Measurements from ENCODE around the gene C4A. TPM values are rescaled to one million over a fixed set of nuclear protein-coding genes. Genes with fewer than 3 reads are reported as not detected.

The C4A gene
- total and polyA plus RNA-seq, 2 of the 4 experiments (the other 2 are of a cell fraction), result 0.90 to 3.8 TPM

DNA sequence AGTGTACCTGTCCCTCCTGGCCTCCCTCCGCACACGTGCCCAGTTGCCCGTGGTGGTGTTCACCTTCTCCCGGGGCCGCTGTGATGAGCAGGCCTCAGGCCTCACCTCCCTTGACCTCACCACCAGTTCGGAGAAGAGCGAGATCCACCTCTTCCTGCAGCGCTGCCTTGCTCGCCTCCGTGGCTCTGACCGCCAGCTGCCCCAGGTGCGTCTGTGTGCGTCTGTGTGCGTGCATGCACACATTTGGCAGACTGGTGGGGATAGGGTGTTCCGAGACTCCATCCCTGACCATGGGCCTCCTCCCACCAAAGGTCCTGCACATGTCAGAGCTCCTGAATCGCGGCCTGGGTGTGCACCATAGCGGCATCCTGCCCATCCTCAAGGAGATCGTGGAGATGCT is 17.9 kb upstream of the C4A start:
- dilution Hi-C loops (cut with HindIII; ENCODE audit: low sequenced_read_pairs, unreplicated experiment), result no loop called here
- Histone ChIP-seq H3K27ac (ENCODE audit: insufficient read depth, low read length) (no peak overlapping the region), H3K9ac (ENCODE audit: low read depth, low read length) (no peak overlapping the region), H2AK9ac (replicated peaks; ENCODE audit: low read depth, low read length, poor library complexity) (no peak overlapping the region), H3K27me3 (ENCODE audit: control insufficient read depth, insufficient read depth, low read length) (no peaks in the 10 kb centered on the region), H2AFZ (replicated peaks; ENCODE audit: low read length, poor library complexity) (no peak overlapping the region), H3K9me1 (ENCODE audit: insufficient read depth, low read length) (peaks cover 7% of the 10 kb centered on the region), H3K18ac (ENCODE audit: low read depth, low read length) (no peak overlapping the region), H3K79me1 (ENCODE audit: low read depth in 1 of 2, low read length in 2 of 2) (peaks cover 14 to 31% of the 10 kb centered on the region in 2 experiments), H2BK15ac (ENCODE audit: low read depth, low read length) (no peak overlapping the region), H3K36me3 (ENCODE audit: control insufficient read depth, insufficient read depth, low read length) (peaks cover 69% of the 10 kb centered on the region), H4K20me1 (ENCODE audit: insufficient read depth, low read length) (no peaks in the 10 kb centered on the region), H3K9me3 (ENCODE audit: control insufficient read depth, insufficient read depth, low read length) (no peaks in the 10 kb centered on the region), H3K4me3 (ENCODE audit: insufficient read depth, low read depth, low read length) (no peak overlapping the region), H3K4me2 (ENCODE audit: low read depth, low read length) (no peak overlapping the region), H3K23ac (ENCODE audit: low read depth, low read length) (no peak overlapping the region), H2BK20ac (ENCODE audit: low read depth, low read length) (no peak overlapping the region), H3K14ac (replicated peaks; ENCODE audit: low read depth, low read length) (no peak overlapping the region), H2BK120ac (ENCODE audit: low read depth, low read length) (no peak overlapping the region), H4K91ac (ENCODE audit: insufficient read depth, low read depth, low read length) (no peak overlapping the region), H4K5ac (ENCODE audit: low read depth, low read length) (no peak overlapping the region), H4K8ac (ENCODE audit: low read depth in 2 of 2, low read length in 2 of 2) (no peak overlapping the region), H2AK5ac (ENCODE audit: low read depth, low read length) (no peak overlapping the region), H2BK5ac (ENCODE audit: low read depth, low read length, poor library complexity, severe bottlenecking) (no peak overlapping the region), H3K4ac (ENCODE audit: low read depth, low read length) (no peak overlapping the region), H3K56ac (ENCODE audit: extremely low read depth, insufficient read depth, low read length) (no peak overlapping the region), H3K4me1 (ENCODE audit: control insufficient read depth, insufficient read depth, low read length) (peaks cover 6% of the 10 kb centered on the region; the same call in 1 of the 2 replicates)
- BruUV-seq (replicated peaks), result no TSS peak
- ChIA-PET POLR2A (ENCODE audit: unreplicated experiment) (no interaction called here), CTCF (no interaction called here)
- DNase-seq (no peak), ATAC-seq (ENCODE audit: low read depth) (no peak)
- 97% methylated on average over 5 of the region's 19 CpGs; no CpG with 5 or more reads in 1 of the 2 experiments for WGBS, 2 experiments (ENCODE audit: extremely low coverage in 2 of 2, insufficient read length in 1 of 2)
- TF ChIP-seq, protein P1, sequence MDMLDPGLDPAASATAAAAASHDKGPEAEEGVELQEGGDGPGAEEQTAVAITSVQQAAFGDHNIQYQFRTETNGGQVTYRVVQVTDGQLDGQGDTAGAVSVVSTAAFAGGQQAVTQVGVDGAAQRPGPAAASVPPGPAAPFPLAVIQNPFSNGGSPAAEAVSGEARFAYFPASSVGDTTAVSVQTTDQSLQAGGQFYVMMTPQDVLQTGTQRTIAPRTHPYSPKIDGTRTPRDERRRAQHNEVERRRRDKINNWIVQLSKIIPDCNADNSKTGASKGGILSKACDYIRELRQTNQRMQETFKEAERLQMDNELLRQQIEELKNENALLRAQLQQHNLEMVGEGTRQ (IDR thresholded peaks at IDR 0.05; ENCODE audit: low read depth, low read length), result no peak
- TF ChIP-seq FOS (IDR thresholded peaks at IDR 0.05; ENCODE audit: low read depth, low read length) (no peak), BHLHE40 (IDR thresholded peaks at IDR 0.05; ENCODE audit: low read depth, low read length) (no peak), POLR2A (IDR thresholded peaks at IDR 0.05; ENCODE audit: low read depth, low read length) (no peak), RAD21 (IDR thresholded peaks at IDR 0.05; ENCODE audit: low read length) (no peak), MXI1 (IDR thresholded peaks at IDR 0.05; ENCODE audit: borderline replicate concordance, low read depth, low read length) (no peak), MAFK (IDR thresholded peaks at IDR 0.05; ENCODE audit: low read depth, low read length) (no peak), SMC3 (IDR thresholded peaks at IDR 0.05; ENCODE audit: low read depth, low read length) (no peak), CHD1 (IDR thresholded peaks at IDR 0.05; ENCODE audit: low read depth, low read length) (no peak), CTCF (conservative IDR thresholded peaks at IDR 0.05; ENCODE audit: low read depth, low read length) (no peak), RCOR1 (IDR thresholded peaks at IDR 0.05; ENCODE audit: insufficient replicate concordance, low read length) (no peak), MAZ (IDR thresholded peaks at IDR 0.05; ENCODE audit: borderline replicate concordance, low read depth, low read length) (no peak), CEBPB (IDR thresholded peaks at IDR 0.05; ENCODE audit: low read depth, low read length) (no peak)
- TF ChIP-seq, protein P2, sequence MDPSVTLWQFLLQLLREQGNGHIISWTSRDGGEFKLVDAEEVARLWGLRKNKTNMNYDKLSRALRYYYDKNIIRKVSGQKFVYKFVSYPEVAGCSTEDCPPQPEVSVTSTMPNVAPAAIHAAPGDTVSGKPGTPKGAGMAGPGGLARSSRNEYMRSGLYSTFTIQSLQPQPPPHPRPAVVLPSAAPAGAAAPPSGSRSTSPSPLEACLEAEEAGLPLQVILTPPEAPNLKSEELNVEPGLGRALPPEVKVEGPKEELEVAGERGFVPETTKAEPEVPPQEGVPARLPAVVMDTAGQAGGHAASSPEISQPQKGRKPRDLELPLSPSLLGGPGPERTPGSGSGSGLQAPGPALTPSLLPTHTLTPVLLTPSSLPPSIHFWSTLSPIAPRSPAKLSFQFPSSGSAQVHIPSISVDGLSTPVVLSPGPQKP (IDR thresholded peaks at IDR 0.05; ENCODE audit: borderline replicate concordance, low read depth, low read length), result no peak
- intact Hi-C loops (cut with micrococcal nuclease), result no loop called here
- in situ Hi-C loops (cut with MboI; ENCODE audit: low sequenced_read_pairs), result no loop called here
